ENCODE results near the gene SUGCT. TPM values are rescaled to one million over a fixed set of nuclear protein-coding genes. Genes with fewer than 3 reads are reported as not detected.
A peak's percentile ranks its signal among the peaks of the same experiment; 100 is the strongest.

The SUGCT gene
- total and polyA plus RNA-seq, 12 donors: 8.4 to 96.4 (median 25.5) TPM

DNA sequence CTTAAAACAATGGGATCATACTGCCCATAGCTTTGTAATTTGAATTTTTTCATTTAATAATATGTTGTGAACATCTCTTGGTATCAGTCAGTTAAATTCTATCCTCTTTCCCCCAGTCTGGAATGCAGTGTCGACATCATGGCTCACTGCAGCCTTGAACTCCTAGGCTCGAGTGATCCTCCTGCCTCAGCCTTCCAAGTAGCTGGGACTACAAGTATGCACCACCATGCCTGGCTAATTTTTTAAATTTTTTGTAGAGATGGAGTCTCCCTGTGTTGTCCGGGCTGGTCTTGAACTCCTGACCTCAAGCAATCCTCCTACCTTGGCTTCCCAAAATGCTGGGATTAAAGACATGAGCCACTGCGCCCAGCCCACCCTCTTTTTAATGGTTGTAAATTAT, 35.0 kb upstream of the SUGCT start:
- Histone ChIP-seq H3K4me3 (no peak overlapping the region), H3K9me3 (replicated peaks in 1 of 3) (no peaks in the 10 kb centered on the region), H3K4me1 (replicated peaks in 1 of 2) (peaks cover 19 to 44% of the 10 kb centered on the region in 2 donors), H3K36me3 (replicated peaks in 1 of 2) (peaks cover 0 to 4% of the 10 kb centered on the region in 2 donors), H3K27ac (no peak overlapping the region), H3K27me3 (no peaks in the 10 kb centered on the region)
- TF ChIP-seq POLR2A (IDR thresholded peaks at IDR 0.05): no peak
- TF ChIP-seq, protein P1, sequence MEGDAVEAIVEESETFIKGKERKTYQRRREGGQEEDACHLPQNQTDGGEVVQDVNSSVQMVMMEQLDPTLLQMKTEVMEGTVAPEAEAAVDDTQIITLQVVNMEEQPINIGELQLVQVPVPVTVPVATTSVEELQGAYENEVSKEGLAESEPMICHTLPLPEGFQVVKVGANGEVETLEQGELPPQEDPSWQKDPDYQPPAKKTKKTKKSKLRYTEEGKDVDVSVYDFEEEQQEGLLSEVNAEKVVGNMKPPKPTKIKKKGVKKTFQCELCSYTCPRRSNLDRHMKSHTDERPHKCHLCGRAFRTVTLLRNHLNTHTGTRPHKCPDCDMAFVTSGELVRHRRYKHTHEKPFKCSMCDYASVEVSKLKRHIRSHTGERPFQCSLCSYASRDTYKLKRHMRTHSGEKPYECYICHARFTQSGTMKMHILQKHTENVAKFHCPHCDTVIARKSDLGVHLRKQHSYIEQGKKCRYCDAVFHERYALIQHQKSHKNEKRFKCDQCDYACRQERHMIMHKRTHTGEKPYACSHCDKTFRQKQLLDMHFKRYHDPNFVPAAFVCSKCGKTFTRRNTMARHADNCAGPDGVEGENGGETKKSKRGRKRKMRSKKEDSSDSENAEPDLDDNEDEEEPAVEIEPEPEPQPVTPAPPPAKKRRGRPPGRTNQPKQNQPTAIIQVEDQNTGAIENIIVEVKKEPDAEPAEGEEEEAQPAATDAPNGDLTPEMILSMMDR (IDR thresholded peaks at IDR 0.05): no peak
- peak in 1 of 7 donors; percentile 10 for DNase-seq
- intact Hi-C loops (cut with DNase I): no loop called here
- WGBS, 4 donors: 67 to 80% (median 74%) methylated on average over 4 of the region's 4 CpGs

DNA sequence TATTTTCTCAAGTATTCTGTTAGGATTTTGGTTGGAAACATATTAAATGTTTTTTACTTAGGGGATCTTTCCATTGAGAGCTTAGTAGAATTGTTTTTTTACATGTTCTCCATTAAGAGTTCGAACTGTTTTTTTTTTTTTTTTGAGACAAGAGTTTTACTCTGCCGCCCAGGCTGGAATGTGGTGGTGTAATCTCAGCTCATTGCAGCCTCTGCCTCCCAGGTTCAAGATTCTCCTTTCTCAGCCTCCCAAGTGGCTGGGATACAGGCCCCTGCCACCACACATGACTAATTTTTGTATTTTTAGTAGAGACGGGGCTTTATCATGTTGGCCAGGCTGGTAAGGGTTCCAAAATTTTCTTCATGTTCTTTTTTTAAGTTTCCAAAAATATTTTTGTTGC, 33.6 kb upstream of the SUGCT start:
- no peak overlapping the region for H3K27ac ChIP-seq
- no peaks in the 10 kb centered on the region for H3K9me3 ChIP-seq (replicated peaks in 1 of 3)
- H3K4me1 ChIP-seq (replicated peaks in 1 of 2): peaks cover 15 to 38% of the 10 kb centered on the region in 2 donors
- WGBS, 4 donors: 77 to 87% (median 82%) methylated on average over 3 of the region's 3 CpGs
- no peak for TF ChIP-seq POLR2A (IDR thresholded peaks at IDR 0.05)
- TF ChIP-seq, protein P1 (IDR thresholded peaks at IDR 0.05): no peak
- intact Hi-C loops (cut with DNase I): no loop called here
- no peaks in the 10 kb centered on the region for H3K27me3 ChIP-seq
- no peak overlapping the region for H3K4me3 ChIP-seq
- no peak for DNase-seq
- no peaks in the 10 kb centered on the region for H3K36me3 ChIP-seq (replicated peaks in 1 of 2)

DNA sequence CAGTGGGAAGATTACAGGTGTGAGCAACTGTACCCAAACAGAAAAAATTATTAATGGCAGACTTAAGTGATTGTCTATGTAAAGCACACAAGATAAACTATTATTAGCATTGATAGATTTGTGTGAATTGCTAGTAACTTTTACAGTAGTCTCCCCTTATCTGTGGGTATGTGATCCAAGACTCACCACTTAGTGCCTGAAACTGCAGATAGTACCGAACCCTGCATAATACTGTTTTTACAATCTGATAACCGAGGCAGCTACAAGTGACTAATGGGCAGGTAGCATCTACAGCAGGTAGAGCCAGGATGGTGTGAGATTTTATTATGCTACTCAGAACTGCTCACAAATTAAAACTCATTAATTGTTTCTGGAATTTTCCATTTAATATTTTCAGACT, 31.9 kb upstream of the SUGCT start:
- intact Hi-C loops (cut with DNase I): no loop called here
- Histone ChIP-seq H3K36me3 (replicated peaks in 1 of 2) (no peaks in the 10 kb centered on the region), H3K27me3 (no peaks in the 10 kb centered on the region), H3K9me3 (replicated peaks in 1 of 3) (no peaks in the 10 kb centered on the region), H3K4me3 (no peak overlapping the region), H3K4me1 (replicated peaks in 1 of 2) (peaks cover 15 to 22% of the 10 kb centered on the region in 2 donors), H3K27ac (no peak overlapping the region)
- DNase-seq: no peak
- WGBS, 4 donors: 91 to 100% (median 96%) methylated on average over 2 of the region's 2 CpGs
- no peak for TF ChIP-seq POLR2A (IDR thresholded peaks at IDR 0.05)
- TF ChIP-seq, protein P1 (IDR thresholded peaks at IDR 0.05): no peak

DNA sequence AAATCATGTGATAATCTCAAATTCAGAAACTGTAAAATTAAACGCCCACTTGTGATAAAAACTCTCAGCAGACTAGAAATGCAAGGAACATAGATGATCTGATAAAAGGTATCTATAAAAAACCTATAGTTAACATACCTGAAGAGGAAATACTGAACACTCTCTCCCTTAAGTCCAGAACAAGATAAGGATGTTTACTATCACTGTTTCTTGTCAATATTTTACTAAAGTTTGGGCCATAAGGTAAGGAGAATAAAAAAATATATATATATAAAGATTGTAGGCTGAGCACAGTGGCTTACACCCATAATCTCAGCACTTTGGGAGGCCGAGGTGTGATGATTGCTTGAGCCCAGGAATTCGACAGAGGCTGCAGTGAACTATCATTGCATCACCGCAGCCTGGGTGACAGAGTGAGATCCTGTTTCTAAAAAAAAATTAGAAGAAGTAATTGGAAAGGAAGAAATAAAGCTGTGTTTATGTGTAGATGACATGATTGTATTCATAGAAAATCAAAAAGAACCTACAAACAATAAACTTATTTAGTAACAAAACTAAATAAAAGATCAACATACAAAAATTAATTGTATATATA, 28.8 kb upstream of the SUGCT start:
- no peak for DNase-seq
- no peaks in the 10 kb centered on the region for H3K27me3 ChIP-seq
- no peaks in the 10 kb centered on the region for H3K36me3 ChIP-seq (replicated peaks in 1 of 2)
- WGBS, 4 donors: 51 to 81% (median 77%) methylated on average over 4 of the region's 4 CpGs
- no peaks in the 10 kb centered on the region for H3K4me1 ChIP-seq (replicated peaks in 1 of 2)
- intact Hi-C loops (cut with DNase I): no loop called here
- H3K4me3 ChIP-seq: no peak overlapping the region
- H3K27ac ChIP-seq: no peak overlapping the region
- no peak for TF ChIP-seq POLR2A (IDR thresholded peaks at IDR 0.05)
- TF ChIP-seq, protein P1 (IDR thresholded peaks at IDR 0.05): no peak
- H3K9me3 ChIP-seq (replicated peaks in 1 of 3): no peaks in the 10 kb centered on the region
